ENCODE results near the gene U2AF1L4.

DNA sequence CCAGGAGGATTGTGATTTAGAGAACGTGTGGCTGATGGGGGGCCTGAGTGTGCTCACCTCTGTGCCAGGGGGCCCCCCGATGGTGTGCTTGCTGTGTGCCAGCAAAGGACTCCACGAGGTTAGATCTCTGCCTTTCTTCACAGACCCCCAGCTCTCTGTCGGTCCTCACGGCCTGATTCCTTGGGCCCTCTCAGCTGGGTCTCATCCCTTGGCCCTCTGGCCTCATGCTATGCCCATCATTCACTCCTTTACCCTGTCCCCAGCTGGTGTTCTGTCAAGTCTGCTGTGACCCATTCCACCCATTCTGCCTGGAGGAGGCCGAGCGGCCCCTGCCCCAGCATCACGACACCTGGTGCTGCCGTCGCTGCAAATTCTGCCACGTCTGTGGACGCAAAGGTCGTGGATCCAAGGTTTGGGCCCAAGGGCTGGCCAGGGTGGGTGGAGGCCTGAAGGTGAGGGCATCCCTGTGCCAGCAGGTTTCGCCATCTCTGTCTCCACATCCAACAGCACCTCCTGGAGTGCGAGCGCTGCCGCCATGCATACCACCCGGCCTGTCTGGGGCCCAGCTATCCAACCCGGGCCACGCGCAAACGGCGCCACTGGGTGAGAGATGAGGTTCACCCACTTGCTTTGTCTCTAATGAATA is 19.9 kb downstream of the U2AF1L4 start:
- TF ChIP-seq, protein P1, sequence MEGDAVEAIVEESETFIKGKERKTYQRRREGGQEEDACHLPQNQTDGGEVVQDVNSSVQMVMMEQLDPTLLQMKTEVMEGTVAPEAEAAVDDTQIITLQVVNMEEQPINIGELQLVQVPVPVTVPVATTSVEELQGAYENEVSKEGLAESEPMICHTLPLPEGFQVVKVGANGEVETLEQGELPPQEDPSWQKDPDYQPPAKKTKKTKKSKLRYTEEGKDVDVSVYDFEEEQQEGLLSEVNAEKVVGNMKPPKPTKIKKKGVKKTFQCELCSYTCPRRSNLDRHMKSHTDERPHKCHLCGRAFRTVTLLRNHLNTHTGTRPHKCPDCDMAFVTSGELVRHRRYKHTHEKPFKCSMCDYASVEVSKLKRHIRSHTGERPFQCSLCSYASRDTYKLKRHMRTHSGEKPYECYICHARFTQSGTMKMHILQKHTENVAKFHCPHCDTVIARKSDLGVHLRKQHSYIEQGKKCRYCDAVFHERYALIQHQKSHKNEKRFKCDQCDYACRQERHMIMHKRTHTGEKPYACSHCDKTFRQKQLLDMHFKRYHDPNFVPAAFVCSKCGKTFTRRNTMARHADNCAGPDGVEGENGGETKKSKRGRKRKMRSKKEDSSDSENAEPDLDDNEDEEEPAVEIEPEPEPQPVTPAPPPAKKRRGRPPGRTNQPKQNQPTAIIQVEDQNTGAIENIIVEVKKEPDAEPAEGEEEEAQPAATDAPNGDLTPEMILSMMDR (IDR thresholded peaks at IDR 0.05): no peak
- no peak for TF ChIP-seq POLR2A (IDR thresholded peaks at IDR 0.05)

Measured in sigmoid colon (tissue), 3 donors.